SW 1271 (cell line): ENCODE results near the gene ZFYVE21.

ENCODE experiments used
- DNase-seq, 2 experiments: peaks; one replicate each; lab custom pipeline; 2025; lab: John Stamatoyannopoulos, UW

Gene ZFYVE21

GRCh38 chr14:103705504-103706284, 9.9 kb upstream of the ZFYVE21 start:
- no peak for DNase-seq

DNA sequence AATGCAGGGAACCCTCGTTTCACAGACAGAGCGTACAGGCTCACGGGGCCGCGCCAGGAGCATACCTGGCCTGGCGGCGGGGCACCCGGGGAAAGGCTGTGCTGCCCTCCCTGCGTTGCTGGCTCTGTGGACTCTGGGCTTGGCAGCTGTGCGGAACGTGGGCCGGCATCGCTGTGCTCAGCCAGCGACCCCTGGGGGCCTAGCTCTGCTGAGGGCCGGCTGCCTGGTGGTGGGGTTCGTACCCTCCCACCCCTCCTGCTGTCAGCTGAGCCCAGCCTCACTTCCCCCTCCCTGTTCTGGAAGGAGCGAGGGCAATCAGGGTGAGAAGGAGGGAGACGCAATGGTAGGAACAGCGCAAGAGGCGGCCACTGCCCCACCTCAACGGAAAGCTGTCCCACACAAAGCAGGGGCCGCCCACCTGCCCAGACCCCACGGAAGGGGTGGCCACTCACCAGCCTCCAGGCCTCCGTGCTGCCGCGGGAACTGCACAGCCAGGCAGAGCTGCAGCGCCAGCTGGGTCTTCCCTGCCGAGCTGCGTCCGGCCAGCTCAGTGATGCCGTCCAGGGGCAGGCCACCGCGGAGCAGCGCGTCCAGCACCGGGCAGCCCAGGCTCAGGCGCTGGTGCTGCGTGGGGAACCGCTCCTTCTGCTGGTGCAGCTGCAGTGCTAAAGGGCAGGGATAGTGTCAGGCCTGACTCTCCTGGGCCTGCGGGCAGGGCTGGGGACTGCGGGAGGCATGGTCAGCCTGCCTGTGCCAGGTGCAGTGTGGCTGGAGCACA, 8.9 kb upstream of the ZFYVE21 start:
- DNase-seq = no peak

GRCh38 chr14:103707329-103708263, 8.0 kb upstream of the ZFYVE21 start:
- no peak for DNase-seq

- DNase-seq = no peak
These were observed 6.8 kb upstream of the ZFYVE21 start for GRCh38 chr14:103708750-103709187.

DNA sequence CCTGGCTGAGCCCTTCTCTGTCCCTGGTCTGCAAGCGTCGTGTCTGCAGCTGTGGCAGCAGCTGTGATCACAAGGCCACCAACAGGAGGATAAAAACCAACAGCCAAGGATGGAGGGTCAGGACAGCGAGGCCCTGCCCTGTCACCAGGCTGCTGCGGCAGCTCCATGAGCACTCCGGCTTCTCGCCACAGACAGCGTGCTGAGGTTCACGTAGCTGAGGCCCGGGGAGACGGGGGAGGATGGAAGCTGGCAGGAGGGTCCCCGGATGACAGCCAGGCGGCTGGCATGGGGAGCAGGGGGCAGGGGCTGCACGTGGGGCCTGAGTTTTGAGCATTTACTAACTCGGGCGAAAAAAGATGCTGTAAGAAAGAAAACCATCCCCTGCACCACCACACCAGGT, 5.8 kb upstream of the ZFYVE21 start:
- DNase-seq = no peak

DNA sequence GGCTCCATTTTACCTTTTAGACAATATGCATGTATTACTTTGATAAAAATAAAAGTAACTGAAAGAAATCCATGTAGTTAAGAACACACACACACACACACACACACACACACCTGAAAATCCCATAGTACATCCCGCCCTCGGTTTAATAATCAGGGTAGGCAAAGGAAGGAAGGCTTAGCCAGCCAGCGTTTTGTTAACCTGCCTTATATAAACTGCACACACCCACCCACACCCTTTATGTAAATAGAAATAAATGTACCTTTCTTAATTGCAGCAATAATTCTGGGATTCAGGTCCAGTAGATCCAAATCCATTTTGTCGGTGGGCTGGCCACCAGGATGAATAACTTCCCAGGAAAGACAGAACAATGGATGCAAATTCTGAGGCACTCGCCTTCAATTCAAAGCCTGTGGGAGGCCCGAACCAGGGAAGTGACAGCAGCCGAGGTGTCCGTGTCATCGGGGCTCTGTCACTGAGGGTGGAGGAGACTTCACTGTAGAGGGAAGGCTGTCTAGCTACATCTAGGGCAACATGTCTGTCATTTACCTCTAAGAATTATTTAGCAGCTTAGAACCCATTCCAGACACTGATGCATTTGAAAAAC, 4.7 kb upstream of the ZFYVE21 start:
- DNase-seq = no peak

GRCh38 chr14:103711516-103712431, 3.8 kb upstream of the ZFYVE21 start:
- no peak for DNase-seq

DNA sequence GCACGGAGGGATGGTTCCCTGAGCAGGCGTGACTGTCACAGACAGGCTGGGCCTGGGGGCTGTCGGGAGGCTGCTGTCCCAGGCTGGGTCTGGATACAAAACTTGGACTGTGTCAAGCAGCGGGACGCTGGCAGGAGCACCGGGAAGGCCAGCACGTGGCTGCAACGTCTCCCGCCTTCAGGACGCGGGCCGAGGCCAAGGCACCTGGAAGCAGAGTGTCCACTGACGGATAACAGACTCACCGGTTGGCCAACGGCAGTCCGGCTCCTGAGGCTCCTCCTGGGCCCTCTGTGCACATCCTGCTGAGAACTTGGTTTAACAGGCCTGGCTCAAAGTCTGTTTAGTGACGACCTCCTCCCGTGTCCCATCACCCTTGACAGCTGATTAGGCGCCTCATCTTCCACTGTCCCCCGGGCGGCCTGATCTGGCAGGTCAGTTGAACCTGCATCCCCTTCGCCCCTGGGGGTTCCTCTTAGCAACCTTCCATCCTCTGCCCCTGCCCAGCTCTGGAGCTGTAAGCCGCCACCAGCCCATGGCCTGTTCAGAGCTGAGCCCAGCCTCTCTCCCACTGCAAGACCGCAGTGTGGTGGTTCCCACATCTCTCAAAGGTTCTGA, 2.9 kb upstream of the ZFYVE21 start:
- DNase-seq = no peak

- no peak for DNase-seq
These were observed 2.1 kb upstream of the ZFYVE21 start for GRCh38 chr14:103713304-103714062.

DNA sequence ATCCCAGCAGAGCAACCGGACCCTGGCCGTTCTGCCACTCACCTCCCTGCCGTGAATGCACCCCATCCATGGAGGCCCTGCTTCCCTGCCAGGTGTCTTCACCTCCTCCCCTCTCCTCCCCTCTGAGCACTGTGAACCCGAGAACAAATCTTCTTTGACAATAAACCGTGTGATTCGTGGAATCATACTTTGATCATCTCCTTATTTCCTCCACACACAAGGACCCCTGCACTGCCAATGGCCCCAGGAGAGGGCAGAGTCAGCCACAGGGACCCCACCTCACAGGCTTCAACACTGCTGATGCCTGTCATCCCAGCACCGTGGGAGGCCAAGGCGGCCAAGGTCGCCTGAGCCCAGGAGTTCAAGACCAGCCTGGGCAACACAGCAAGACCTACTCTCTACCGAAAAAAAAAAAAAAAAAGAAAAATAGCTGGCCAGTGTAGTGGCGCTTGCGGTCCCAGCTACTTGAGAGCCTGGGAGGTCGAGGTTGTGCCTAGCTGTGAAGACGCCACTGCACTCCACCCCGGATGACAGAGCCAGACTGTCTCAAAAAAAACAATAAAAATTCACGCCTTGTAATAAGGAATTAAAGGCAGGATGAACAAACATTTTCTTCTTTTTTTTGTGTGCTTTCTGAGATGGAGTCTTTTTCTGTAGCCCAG, 1.4 kb upstream of the ZFYVE21 start:
- no peak for DNase-seq

- no peak for DNase-seq
These were observed 636 bp downstream of the ZFYVE21 start for GRCh38 chr14:103716091-103716801.

DNA sequence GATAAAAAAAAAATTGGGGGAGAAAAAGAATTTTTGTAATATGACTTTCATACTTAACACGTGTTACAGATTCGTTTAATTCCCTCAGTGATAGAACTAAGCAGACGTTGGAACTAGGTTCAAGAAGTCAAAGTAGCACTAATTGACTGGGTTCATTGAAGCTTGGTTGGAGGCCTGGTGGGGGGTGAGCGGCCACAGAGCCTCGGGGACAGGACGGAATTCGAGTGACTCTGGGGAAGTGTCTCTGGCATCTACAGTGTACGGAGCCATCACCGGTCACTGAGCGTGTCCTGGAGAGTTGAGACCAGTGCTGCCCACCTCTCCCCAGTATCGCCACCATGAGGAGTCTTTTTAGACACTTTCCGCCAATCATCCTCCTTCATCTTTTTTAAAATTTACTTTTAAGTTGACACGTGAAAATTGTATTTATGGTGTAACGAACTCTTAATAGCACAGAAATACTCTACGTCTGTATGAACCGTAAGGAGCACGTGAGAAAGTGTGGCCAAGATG, 1.3 kb downstream of the ZFYVE21 start:
- DNase-seq = no peak

GRCh38 chr14:103718572-103718971, 3.0 kb downstream of the ZFYVE21 start:
- no peak for DNase-seq

DNA sequence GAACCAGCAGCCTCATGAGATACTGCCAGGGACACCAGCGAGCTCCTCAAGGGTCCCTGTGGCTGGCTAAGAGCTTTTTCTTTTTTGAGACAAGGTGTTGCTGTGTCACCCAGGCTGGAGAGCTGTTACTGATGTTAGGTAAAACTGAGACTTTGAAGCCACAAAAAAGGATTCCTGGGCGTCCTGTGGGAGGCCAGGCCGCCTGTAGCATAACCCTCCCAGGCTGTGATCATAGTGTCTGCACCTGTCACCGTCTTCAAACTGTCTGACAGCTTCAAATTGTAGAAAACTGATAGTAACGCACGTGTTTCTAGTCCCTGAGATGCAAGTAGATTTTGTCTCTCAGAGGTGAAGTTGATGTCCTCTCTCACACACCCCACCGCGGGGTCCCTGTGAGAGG, 4.1 kb downstream of the ZFYVE21 start:
- DNase-seq = no peak

DNA sequence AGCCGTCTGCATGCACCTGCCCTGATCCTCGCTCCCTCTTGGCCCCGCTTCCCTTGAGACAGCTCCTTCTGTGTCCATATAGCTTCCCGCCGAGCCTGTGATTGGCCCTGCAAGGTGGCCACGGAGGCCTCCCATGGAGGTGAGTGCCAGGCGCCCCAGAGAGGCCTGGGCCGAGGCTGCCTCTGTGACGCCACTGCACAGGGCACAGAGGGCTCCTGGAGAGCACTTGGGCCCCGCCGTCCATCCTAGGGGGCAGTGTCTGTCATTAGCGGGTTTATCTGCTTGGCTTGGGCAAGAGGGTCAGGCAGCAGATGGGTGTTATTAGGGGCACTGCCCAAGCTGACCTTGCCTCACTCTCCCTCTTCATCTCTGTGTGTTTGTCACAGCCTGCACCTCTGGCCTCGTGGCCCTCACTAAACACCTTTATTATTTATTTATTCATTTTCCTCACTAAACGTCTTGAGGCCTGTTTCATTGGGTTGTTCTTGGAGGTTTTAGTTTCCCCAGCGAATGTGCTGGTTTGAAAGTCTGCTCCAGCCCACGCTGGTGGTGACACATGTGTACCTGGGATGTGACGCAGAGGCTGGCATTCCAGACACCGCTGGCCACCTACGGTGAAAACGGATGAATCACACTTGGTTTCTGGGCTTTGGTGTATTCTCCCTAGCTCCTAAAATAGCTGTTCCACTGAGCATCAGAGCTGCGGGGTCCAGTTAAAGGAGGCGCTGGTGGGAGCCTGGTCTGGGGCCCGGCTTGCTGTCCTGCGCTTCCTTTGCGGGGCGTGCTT, 5.9 kb downstream of the ZFYVE21 start:
- no peak for DNase-seq

DNA sequence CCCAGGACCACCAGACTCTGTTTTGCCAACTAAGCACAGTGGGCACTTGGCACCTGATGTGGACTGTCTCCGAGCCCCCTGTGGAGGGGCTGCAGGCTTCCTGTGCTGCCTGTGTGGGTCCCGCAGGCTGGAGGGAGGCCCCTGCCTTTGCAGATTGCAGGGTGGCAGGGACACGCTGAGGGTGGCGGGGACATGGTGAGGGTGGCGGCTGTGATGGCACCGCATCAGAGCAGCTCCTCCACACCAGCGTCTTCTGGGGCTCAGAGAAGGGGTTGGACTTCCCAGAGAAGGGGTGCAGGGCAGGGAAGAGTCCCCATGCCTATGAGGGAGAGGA, 8.1 kb downstream of the ZFYVE21 start:
- DNase-seq = no peak

- DNase-seq = no peak
These were observed 8.5 kb downstream of the ZFYVE21 start for GRCh38 chr14:103724116-103724515.
